NK-92 treated with Interleukin-12 subunit alpha and Interleukin-12 subunit beta, amount 100 ng/mL, for 24 hours (cell line): ENCODE results near the gene ELP5.

Experiments used
- DNase-seq: peaks from one replicate; lab custom pipeline; 2025; lab: John Stamatoyannopoulos, UW

The ELP5 gene

GRCh38 chr17:7256766-7257456 is 4.9 kb downstream of the ELP5 start:
- DNase-seq: no peak

GRCh38 chr17:7258731-7259554 is 6.9 kb downstream of the ELP5 start:
- no peak for DNase-seq

GRCh38 chr17:7259555-7259889 is 7.5 kb downstream of the ELP5 start:
- no peak for DNase-seq

GRCh38 chr17:7260151-7260550 is 8.1 kb downstream of the ELP5 start:
- no peak for DNase-seq

GRCh38 chr17:7260651-7261378 is 8.8 kb downstream of the ELP5 start:
- no peak for DNase-seq

- no peak for DNase-seq
Observed at GRCh38 chr17:7261379-7262191, 9.6 kb downstream of the ELP5 start.

GRCh38 chr17:7262192-7262934 is 10.3 kb downstream of the ELP5 start, which contains the start of gene CLDN7:
Gene CLDN7, minus strand, starts transcription at chr17:7262478. Its CDS starts 435 bp downstream, at chr17:7262043.
- no peak for DNase-seq

GRCh38 chr17:7262935-7263800 is 11.2 kb downstream of the ELP5 start:
- no peak for DNase-seq

- DNase-seq: no peak
Observed at GRCh38 chr17:7263801-7264078, 11.7 kb downstream of the ELP5 start.

GRCh38 chr17:7266784-7267183 is 14.8 kb downstream of the ELP5 start:
- DNase-seq: no peak

GRCh38 chr17:7279448-7279847 is 27.4 kb downstream of the ELP5 start:
- DNase-seq: no peak

GRCh38 chr17:7280519-7281073 is 28.6 kb downstream of the ELP5 start:
- DNase-seq: peak; percentile 38

- DNase-seq: peak; percentile 8
Observed at GRCh38 chr17:7281074-7281952, 29.3 kb downstream of the ELP5 start, which contains the start of gene SLC2A4. Gene SLC2A4, plus strand, starts transcription at chr17:7281718. Its CDS starts 217 bp downstream, at chr17:7281935.

GRCh38 chr17:7281953-7282751 is 30.1 kb downstream of the ELP5 start:
- no peak for DNase-seq

- DNase-seq: no peak
Observed at GRCh38 chr17:7282752-7283321, 30.8 kb downstream of the ELP5 start.

GRCh38 chr17:7283471-7284216 is 31.6 kb downstream of the ELP5 start:
- no peak for DNase-seq

- DNase-seq: no peak
Observed at GRCh38 chr17:7284911-7285310, 32.9 kb downstream of the ELP5 start.
